ENCODE measurements around the gene NKAIN1.
"Not testable (repeated sequence)": the region's sequence is repeated elsewhere in the genome, so short reads cannot be mapped to it uniquely, and the experiment has no call there.

DNA sequence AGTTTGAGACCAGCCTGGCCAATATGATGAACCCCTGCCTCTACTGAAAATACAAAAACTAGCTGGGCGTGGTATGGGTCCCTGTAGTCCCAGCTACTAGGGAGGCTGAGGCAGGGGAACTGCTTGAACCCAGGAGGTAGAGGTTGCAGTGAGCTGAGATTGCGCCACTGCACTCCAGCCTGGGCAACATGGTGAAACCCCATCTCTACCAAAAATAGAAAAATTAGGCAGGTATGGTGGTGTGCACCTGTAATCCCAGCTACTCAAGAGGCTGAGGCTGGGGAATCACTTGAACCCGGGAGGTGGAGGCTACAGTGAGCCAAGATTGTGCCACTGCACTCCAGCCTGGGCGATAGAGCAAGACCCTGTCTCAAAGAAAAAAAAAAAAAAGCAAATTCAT lies 48.1 kb upstream of the NKAIN1 start:
- not testable (repeated sequence) for TF ChIP-seq EZH2phosphoT487 (IDR thresholded peaks at IDR 0.05; ENCODE audit: borderline replicate concordance, low read length); EZH2 (IDR thresholded peaks at IDR 0.05; ENCODE audit: low read length, unreplicated experiment)
- TF ChIP-seq, protein P1, sequence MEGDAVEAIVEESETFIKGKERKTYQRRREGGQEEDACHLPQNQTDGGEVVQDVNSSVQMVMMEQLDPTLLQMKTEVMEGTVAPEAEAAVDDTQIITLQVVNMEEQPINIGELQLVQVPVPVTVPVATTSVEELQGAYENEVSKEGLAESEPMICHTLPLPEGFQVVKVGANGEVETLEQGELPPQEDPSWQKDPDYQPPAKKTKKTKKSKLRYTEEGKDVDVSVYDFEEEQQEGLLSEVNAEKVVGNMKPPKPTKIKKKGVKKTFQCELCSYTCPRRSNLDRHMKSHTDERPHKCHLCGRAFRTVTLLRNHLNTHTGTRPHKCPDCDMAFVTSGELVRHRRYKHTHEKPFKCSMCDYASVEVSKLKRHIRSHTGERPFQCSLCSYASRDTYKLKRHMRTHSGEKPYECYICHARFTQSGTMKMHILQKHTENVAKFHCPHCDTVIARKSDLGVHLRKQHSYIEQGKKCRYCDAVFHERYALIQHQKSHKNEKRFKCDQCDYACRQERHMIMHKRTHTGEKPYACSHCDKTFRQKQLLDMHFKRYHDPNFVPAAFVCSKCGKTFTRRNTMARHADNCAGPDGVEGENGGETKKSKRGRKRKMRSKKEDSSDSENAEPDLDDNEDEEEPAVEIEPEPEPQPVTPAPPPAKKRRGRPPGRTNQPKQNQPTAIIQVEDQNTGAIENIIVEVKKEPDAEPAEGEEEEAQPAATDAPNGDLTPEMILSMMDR (conservative IDR thresholded peaks at IDR 0.05; ENCODE audit: low read depth, low read length), result not testable (repeated sequence)
